GM19455 (cell line): ENCODE results near the gene PTPRN.
A peak's percentile ranks its signal among the peaks of the same experiment; 100 is the strongest.

ENCODE experiments used
- ATAC-seq: cut with Tn5 transposase; IDR thresholded peaks from one replicate; pipeline ENCODE4 v1.9.1; 2021; ENCODE audit not compliant: unreplicated experiment

Gene PTPRN

DNA sequence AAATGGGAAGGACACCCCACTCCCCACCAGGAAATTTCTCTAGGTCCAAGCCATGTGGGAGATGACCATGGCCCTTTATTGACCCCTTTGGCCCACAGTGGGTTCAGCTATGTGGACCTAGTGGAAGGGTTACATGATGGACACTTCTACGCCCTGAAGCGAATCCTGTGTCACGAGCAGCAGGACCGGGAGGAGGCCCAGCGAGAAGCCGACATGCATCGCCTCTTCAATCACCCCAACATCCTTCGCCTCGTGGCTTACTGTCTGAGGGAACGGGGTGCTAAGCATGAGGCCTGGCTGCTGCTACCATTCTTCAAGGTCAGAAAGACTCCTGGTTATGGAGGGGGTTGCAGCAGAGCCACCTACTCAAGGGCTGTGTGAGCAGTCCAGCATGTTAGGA, 62.6 kb downstream of the PTPRN start:
- no peak for ATAC-seq

DNA sequence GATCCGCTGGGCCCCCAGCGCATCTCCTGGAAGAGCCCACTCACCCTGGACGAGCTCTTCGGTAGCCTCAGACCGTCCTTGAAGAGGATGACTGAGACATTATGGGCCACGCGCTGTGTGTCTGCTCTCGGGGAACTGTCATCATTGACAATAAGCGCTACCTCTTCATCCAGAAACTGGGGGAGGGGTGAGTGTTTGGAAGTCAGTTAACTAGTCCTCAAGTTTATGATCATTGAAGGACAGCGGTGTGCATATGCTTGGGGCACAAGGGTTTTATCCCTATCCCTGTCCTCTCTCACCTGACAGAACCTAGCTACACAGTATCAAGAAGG, 63.3 kb downstream of the PTPRN start:
- no peak for ATAC-seq

DNA sequence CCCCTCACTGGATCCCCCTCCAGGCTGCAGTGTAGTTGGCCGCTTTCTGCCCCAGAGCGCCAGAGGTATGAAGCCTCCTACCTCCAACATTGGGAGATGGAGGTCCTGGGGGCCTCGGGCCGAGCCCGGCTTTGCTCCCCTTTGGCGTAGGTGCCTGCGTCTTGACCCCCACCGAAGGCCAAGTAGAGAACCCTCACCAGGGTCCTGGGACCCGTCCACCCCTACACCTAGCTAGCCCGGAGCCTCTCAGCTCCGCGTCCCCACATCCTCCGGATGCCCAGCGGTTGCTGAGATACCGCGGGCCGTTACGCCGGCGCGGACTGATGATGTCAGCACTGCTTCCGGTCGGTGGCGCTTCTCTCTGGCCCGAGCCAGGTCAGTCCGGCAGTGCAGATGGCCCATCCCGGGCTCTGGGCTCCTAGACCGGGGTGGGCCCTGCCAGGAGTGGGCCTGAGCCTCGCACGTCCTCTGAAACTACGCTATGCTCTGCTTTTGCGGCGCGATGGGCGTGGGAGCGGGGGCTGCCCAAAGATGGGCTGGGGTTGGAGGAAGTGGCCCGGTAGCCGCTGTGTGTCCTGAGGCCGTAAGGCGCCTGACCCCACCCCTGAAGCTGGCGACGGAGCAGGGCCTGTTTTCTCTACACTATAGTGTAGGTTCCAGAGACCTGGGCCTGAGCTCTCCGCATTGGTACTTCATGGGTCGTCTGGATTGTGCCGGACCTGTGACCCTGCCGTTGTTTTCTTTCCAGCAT, 63.9 kb downstream of the PTPRN start, which contains the start of the genes GLB1L and STK16:
TSS of gene GLB1L (minus strand) at position 297 of the 751 bp plus-strand sequence. CDS start 1,871 bp downstream, outside the sequence.
TSS of gene STK16 (plus strand) at position 332 of the 751 bp plus-strand sequence. CDS start 521 bp downstream, outside the sequence.
- ATAC-seq = peak; percentile 87

DNA sequence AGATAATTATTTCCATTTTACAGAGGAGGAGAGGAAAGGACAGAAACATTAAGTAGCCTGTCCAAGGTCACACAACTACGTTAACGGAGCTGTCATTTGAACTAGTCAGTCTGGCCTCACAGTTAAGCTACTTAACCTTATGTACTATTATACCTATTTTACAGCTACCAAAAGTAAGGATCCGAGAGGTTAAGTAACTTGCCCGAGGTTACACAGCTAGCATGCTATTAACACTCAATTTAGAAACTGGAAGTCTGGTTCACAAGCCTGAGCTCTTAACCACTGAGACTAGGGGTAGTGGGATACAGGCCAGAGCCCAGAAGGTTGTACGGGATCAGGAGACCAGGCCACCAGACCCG, 64.4 kb downstream of the PTPRN start:
- no peak for ATAC-seq

DNA sequence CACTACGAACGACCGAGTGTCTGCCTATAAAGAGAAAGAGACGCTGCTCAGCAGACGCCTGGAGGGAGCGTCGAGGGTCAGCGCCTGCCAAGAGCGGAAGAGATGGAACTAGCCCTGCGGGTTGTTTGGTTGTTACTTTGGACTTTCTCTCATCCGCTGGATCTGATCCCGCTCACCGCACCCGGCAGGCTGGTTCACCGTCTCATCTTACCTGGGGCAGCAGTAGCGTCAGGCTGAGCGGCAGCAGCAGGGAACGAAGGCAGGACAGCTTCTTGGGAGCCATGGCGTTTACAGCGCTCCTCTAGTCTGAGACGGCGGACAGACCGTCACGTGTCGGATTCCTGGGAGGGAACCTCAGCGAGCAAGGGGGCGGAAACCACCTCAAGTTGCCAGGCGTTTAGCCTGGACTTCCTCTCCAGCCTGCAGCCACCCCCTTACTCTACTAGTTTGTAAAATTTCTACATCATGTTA, 65.9 kb downstream of the PTPRN start:
- ATAC-seq = no peak
